Measurements from ENCODE around the gene BCAR3.
"Not testable (repeated sequence)": the region's sequence is repeated elsewhere in the genome, so short reads cannot be mapped to it uniquely, and the experiment has no call there.

Gene BCAR3

GRCh38 chr1:93594603-93594880 is 87.1 kb downstream of the BCAR3 start:
- no peak for TF ChIP-seq CTCF (IDR thresholded peaks at IDR 0.05; ENCODE audit: borderline replicate concordance, control extremely low read depth, extremely low read depth, insufficient read depth, missing control alignments)
- in situ Hi-C loops (cut with MboI; ENCODE audit: low sequenced_read_pairs, unreplicated experiment): no loop called here
- no peak for DNase-seq (ENCODE audit: low spot score)

GRCh38 chr1:93593854-93594602 is 87.6 kb downstream of the BCAR3 start:
- no peak for TF ChIP-seq CTCF (IDR thresholded peaks at IDR 0.05; ENCODE audit: borderline replicate concordance, control extremely low read depth, extremely low read depth, insufficient read depth, missing control alignments)
- in situ Hi-C loops (cut with MboI; ENCODE audit: low sequenced_read_pairs, unreplicated experiment): no loop called here

GRCh38 chr1:93592551-93592949 is 89.1 kb downstream of the BCAR3 start:
- no peak for TF ChIP-seq CTCF (IDR thresholded peaks at IDR 0.05; ENCODE audit: borderline replicate concordance, control extremely low read depth, extremely low read depth, insufficient read depth, missing control alignments)
- DNase-seq (ENCODE audit: low spot score): no peak
- in situ Hi-C loops (cut with MboI; ENCODE audit: low sequenced_read_pairs, unreplicated experiment): no loop called here

More at GRCh38 chr1:93593854-93594602, 87.6 kb downstream of the BCAR3 start:
- no peak for DNase-seq (ENCODE audit: low spot score)

- peak; percentile 72 for DNase-seq (ENCODE audit: low spot score)
- no peak for TF ChIP-seq CTCF (IDR thresholded peaks at IDR 0.05; ENCODE audit: borderline replicate concordance, control extremely low read depth, extremely low read depth, insufficient read depth, missing control alignments)
- in situ Hi-C loops (cut with MboI; ENCODE audit: low sequenced_read_pairs, unreplicated experiment): no loop called here
Observed at GRCh38 chr1:93591676-93592550, 89.7 kb downstream of the BCAR3 start.

- DNase-seq (ENCODE audit: low spot score); in situ Hi-C loops (cut with MboI; ENCODE audit: low sequenced_read_pairs, unreplicated experiment): not testable (repeated sequence)
Observed at GRCh38 chr1:93591291-93591675, 90.4 kb downstream of the BCAR3 start.

- no peak for TF ChIP-seq CTCF (IDR thresholded peaks at IDR 0.05; ENCODE audit: borderline replicate concordance, control extremely low read depth, extremely low read depth, insufficient read depth, missing control alignments)
- in situ Hi-C loops (cut with MboI; ENCODE audit: low sequenced_read_pairs, unreplicated experiment): no loop called here
- DNase-seq (ENCODE audit: low spot score): no peak
Observed at GRCh38 chr1:93588955-93589354, 92.7 kb downstream of the BCAR3 start.

- in situ Hi-C loops (cut with MboI; ENCODE audit: low sequenced_read_pairs, unreplicated experiment): no loop called here
- no peak for TF ChIP-seq CTCF (IDR thresholded peaks at IDR 0.05; ENCODE audit: borderline replicate concordance, control extremely low read depth, extremely low read depth, insufficient read depth, missing control alignments)
- no peak for DNase-seq (ENCODE audit: low spot score)
Observed at GRCh38 chr1:93588206-93588605, 93.4 kb downstream of the BCAR3 start.

All from GM13976 (cell line).